B cell (primary cell): ENCODE measurements around the gene ARHGEF4.

Experiments
- CTCF ChIP-seq: fragments of 200-600 bp; IDR thresholded peaks from one replicate; pipeline ENCODE4 v1.8.0; 2022; ENCODE audit warnings: antibody characterized with exemption, mild to moderate bottlenecking
- EZH2 ChIP-seq: IDR thresholded peaks from 2 replicates; pipeline ENCODE4 v1.6.1; 2012; ENCODE audit warnings: borderline replicate concordance, low read depth, mild to moderate bottlenecking, moderate library complexity, low read length; ENCODE audit not compliant: insufficient read depth, poor library complexity, severe bottlenecking

- TF ChIP-seq CTCF (no peak), EZH2 (no peak)
These were observed 9.8 kb upstream of the ARHGEF4 start for GRCh38 chr2:130826821-130827501.
